ENCODE data around the gene PHF21A.

- TF ChIP-seq CTCF (IDR thresholded peaks at IDR 0.05) (no peak), POLR2A (IDR thresholded peaks at IDR 0.05) (no peak)
Measured at GRCh38 chr11:45933131-45933831, 188.0 kb downstream of the PHF21A start.
